ENCODE measurements around the gene EPS8. TPM values are rescaled to one million over a fixed set of nuclear protein-coding genes. Genes with fewer than 3 reads are reported as not detected.

EPS8 gene
- total and polyA plus RNA-seq, 8 donors, result 9.1 to 287 (median 36.1) TPM

DNA sequence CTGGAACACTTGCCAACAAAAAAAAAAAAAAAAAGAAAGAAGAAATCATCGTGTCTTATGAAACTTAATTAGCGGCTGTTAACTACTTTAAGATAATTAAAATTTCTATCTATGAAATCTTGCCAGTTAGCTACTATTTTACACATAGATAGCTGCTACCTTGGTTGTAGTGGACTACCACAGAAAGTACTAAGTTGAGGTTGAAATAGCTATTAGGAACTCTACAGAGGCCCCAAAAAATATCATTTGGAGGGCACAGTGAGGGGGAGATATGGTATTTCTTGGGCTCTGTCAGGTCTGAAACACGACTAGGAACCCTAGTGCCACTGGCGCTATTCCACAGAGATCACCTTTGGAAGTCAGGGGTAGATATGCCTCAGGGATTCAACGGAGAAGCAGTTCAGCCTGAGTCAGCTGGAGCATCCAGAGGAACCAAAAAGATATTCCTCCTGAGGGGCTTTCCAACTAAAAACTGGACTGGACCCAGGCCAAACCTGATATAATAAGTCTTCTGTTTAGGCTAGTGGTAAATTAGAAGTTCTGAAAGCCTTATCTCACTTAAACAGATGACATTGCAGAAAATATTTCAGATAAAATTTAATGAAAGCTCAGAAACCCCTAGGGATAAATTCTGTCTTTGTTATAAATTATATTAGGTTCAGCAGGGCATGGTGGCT lies 126.1 kb downstream of the EPS8 start:
- Histone ChIP-seq H3K27me3 (no peaks in the 10 kb centered on the region), H3K4me3 (no peak overlapping the region), H3K36me3 (peaks cover 5 to 54% (median 35%) of the 10 kb centered on the region in 4 donors), H3K27ac (peak overlapping the region in 1 of 5 donors; percentile 49), H3K9me3 (no peaks in the 10 kb centered on the region), H3K4me1 (peaks cover 0 to 7% (median 0%) of the 10 kb centered on the region in 4 donors)
- TF ChIP-seq, protein P1, sequence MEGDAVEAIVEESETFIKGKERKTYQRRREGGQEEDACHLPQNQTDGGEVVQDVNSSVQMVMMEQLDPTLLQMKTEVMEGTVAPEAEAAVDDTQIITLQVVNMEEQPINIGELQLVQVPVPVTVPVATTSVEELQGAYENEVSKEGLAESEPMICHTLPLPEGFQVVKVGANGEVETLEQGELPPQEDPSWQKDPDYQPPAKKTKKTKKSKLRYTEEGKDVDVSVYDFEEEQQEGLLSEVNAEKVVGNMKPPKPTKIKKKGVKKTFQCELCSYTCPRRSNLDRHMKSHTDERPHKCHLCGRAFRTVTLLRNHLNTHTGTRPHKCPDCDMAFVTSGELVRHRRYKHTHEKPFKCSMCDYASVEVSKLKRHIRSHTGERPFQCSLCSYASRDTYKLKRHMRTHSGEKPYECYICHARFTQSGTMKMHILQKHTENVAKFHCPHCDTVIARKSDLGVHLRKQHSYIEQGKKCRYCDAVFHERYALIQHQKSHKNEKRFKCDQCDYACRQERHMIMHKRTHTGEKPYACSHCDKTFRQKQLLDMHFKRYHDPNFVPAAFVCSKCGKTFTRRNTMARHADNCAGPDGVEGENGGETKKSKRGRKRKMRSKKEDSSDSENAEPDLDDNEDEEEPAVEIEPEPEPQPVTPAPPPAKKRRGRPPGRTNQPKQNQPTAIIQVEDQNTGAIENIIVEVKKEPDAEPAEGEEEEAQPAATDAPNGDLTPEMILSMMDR (IDR thresholded peaks at IDR 0.05), result no peak
- TF ChIP-seq POLR2A (IDR thresholded peaks at IDR 0.05), result no peak
- no peak for TF ChIP-seq EP300 (IDR thresholded peaks at IDR 0.05)
- no peak for TF ChIP-seq POLR2AphosphoS5 (IDR thresholded peaks at IDR 0.05)
- no peak for DNase-seq
- WGBS, 5 donors, result 83 to 94% (median 89%) methylated on average over 5 of the region's 5 CpGs
- intact Hi-C loops (cut with DNase I; ENCODE audit: low total_unique reads), result no loop called here

DNA sequence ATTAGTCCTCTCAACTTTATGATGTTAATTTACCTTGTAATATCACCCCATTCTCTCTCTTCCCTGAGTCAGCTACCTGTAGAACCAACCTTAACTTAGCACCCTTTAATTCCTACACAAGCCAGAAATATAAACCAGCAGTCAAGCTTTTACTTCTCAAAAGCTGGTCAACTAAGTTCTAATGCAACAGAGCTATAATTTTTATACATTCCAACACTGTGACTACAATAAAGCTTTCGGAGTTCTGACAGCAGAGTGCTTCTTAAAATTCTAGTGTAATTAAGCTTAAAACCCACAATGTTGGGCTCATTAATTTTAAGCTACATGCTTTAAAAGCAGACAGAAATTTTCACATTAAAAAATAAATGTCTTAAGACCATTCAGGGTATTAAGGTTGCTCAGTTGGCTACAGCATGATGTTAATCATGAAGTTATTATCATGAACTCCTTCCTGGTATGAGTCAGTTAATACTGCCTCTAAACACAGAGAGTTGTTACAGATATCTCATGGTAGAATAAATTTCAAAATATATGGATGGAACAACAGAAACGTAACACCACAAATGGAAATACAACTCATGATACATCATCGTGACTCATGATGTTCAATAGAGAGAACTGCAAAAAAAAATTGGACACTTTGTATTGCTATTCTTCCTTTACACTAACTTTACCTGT lies 126.7 kb downstream of the EPS8 start:
- Histone ChIP-seq H3K9me3 (no peaks in the 10 kb centered on the region), H3K27me3 (no peaks in the 10 kb centered on the region), H3K27ac (no peak overlapping the region), H3K4me3 (no peak overlapping the region), H3K4me1 (peaks cover 0 to 7% (median 0%) of the 10 kb centered on the region in 4 donors), H3K36me3 (peaks cover 5 to 60% (median 42%) of the 10 kb centered on the region in 4 donors)
- no peak for TF ChIP-seq POLR2A (IDR thresholded peaks at IDR 0.05)
- TF ChIP-seq, protein P1 (IDR thresholded peaks at IDR 0.05), result no peak
- TF ChIP-seq EP300 (IDR thresholded peaks at IDR 0.05), result no peak
- no peak for TF ChIP-seq POLR2AphosphoS5 (IDR thresholded peaks at IDR 0.05)
- 69 to 83% (median 80%) methylated on average over 3 of the region's 3 CpGs for WGBS, 5 donors
- intact Hi-C loops (cut with DNase I; ENCODE audit: low total_unique reads), result no loop called here
- DNase-seq, result no peak

DNA sequence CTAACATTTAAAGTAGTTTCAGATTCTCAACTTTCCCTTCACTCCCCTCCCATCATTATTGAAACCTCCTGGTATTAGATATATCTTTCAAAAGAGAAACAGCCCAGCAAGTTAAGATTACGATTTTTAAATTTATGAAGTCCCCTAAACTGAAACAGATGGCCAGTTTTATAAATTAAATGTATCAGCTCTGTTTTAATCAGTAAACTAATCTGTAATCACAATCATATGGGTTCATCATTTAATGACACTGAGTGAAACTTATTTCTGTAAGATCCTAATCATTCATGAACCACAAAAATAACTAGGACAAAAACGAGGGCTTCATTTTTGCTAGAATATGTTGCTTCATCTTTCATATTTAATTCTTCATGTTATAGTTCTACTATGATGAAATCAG lies 137.8 kb downstream of the EPS8 start:
- DNase-seq, result no peak
- H3K27ac ChIP-seq, result no peak overlapping the region
- H3K36me3 ChIP-seq, result peaks cover 7 to 69% (median 47%) of the 10 kb centered on the region in 4 donors
- intact Hi-C loops (cut with DNase I; ENCODE audit: low total_unique reads), result no loop called here
- TF ChIP-seq POLR2A (IDR thresholded peaks at IDR 0.05) (no peak), POLR2AphosphoS5 (IDR thresholded peaks at IDR 0.05) (no peak), EP300 (IDR thresholded peaks at IDR 0.05) (no peak)
- TF ChIP-seq, protein P1 (IDR thresholded peaks at IDR 0.05), result no peak
- WGBS, 5 donors, result 77 to 85% (median 82%) methylated on average over 2 of the region's 2 CpGs
- H3K9me3 ChIP-seq, result no peaks in the 10 kb centered on the region
- H3K4me3 ChIP-seq, result no peak overlapping the region
- no peaks in the 10 kb centered on the region for H3K27me3 ChIP-seq
- H3K4me1 ChIP-seq, result no peaks in the 10 kb centered on the region

DNA sequence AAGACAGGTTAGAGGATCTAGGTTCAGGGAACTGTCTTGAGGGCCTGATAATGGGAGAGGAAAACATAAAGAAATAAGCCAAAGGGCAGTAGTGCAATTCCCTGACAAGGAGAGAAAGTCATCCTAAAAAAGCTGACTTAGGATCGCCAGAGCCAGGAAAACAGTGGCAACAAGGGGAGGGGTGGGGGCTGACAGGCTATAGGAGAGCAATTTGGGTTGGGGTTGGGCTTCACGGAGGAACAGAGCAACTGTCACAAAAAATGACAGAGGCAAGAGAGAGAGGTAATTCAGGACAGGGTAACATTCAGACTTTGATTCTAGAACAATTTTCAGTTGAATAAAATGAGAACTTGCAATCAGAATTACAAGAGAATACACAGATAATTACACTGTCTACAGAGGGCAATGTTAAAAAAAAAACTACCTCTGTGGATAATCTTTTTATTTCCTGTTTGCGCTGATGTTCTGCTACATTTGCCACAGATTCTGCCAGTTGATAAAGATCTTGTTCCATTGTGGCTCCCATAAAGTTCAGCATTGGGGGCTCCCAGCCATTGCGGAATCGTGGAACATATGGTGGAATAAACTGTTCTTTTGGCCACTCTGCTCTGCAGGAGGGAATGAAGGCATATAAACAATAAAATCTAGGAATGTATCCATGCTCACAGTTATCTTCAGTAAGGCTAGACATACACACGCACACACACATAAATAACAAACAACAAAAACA lies 138.6 kb downstream of the EPS8 start:
- H3K36me3 ChIP-seq, result peaks cover 7 to 68% (median 41%) of the 10 kb centered on the region in 4 donors
- 80 to 84% (median 82%) methylated on average over 6 of the region's 6 CpGs for WGBS, 5 donors

More for the DNA sequence above, 138.6 kb downstream of the EPS8 start:
- intact Hi-C loops (cut with DNase I; ENCODE audit: low total_unique reads), result no loop called here
- no peaks in the 10 kb centered on the region for H3K27me3 ChIP-seq
- no peaks in the 10 kb centered on the region for H3K4me1 ChIP-seq
- TF ChIP-seq POLR2A (IDR thresholded peaks at IDR 0.05) (no peak), POLR2AphosphoS5 (IDR thresholded peaks at IDR 0.05) (no peak), EP300 (IDR thresholded peaks at IDR 0.05) (no peak)
- TF ChIP-seq, protein P1 (IDR thresholded peaks at IDR 0.05), result no peak
- no peaks in the 10 kb centered on the region for H3K9me3 ChIP-seq
- H3K27ac ChIP-seq, result no peak overlapping the region
- no peak overlapping the region for H3K4me3 ChIP-seq
- DNase-seq, result no peak

Measured in stomach (tissue), 9 donors.